H1 (cell line): ENCODE measurements around the gene KCNIP2. TPM values are rescaled to one million over a fixed set of nuclear protein-coding genes. Genes with fewer than 3 reads are reported as not detected.

Experiments
- RBBP5 ChIP-seq: IDR thresholded peaks from 2 replicates; pipeline ENCODE4 v1.7.1; 2012; ENCODE audit warnings: low read depth, mild to moderate bottlenecking, inconsistent platforms, low read length, moderate library complexity, borderline replicate concordance
- SP4 ChIP-seq: IDR thresholded peaks from 2 replicates; pipeline ENCODE4 v1.6.1; 2012; ENCODE audit warnings: low read length, inconsistent platforms
- YY1 ChIP-seq: IDR thresholded peaks from 2 replicates; pipeline ENCODE4 v1.6.1; 2011; ENCODE audit warnings: low read depth, mild to moderate bottlenecking, low read length
- polyA plus RNA-seq, 7 experiments: library from polyadenylated mRNA; depleted of rRNA in 3 of 7; stranded (reverse) in 5 of 7; unstranded in 2 of 7; fragments of >200 nt in 5 of 7; fragments of 200-250 nt in 2 of 7; gene quantifications; 1 replicate in 5 of 7; 2 replicates in 1 of 7; 4 replicates in 1 of 7; pipeline versions ENCODE4 v1.2.1 to v1.2.3, GENCODE V29; 2011 to 2013; ENCODE audit warnings: missing spikeins in 2 of 7, mixed read lengths in 2 of 7
- total RNA-seq: library from RNA; stranded (reverse); fragmentation: NEBNext Ultra II Directional; extraction: Animal tissue kit (Norgen Biotek cat#: 25700); gene quantifications from 2 replicates; pipeline ENCODE4 v1.2.1, GENCODE V29; 2021

KCNIP2 gene
- total and polyA plus RNA-seq, 2 of the 8 experiments (the other 6 are each of a cell fraction or from before 2014, with no cell fraction given), result 2.7 to 6.0 TPM

DNA sequence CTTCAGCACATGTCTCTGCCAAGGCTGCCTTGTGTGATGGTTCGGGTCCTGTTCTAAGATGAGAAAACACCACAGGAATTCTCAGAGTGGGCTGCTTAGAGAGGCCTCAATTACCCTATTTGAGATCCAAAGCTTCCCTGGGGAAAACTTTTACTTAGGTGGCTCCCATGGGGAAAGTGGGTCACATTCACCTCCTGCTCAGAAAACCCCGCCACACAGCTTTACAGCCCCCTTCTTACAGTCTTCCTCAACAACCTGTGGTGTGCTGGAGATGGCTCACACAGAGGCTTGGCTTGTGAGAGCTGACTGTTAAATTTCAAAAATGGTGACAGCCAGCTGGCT is 36.6 kb upstream of the KCNIP2 start (continued):
- no peak for TF ChIP-seq SP4
- no peak for TF ChIP-seq RBBP5
- no peak for TF ChIP-seq YY1
